ENCODE results near the gene PLVAP.

GRCh38 chr19:17353386-17353785, 23.8 kb downstream of the PLVAP start:
- no peak for TF ChIP-seq KLF1 (tag by site-specific recombination; IDR thresholded peaks at IDR 0.05)
- TF ChIP-seq RBAK (tag by site-specific recombination; IDR thresholded peaks at IDR 0.05): no peak
- no peak for TF ChIP-seq ZBTB21 (tag by site-specific recombination; IDR thresholded peaks at IDR 0.05)
- TF ChIP-seq CTCF (tag by site-specific recombination; IDR thresholded peaks at IDR 0.05): no peak
- no peak for TF ChIP-seq ZNF394 (tag by site-specific recombination; IDR thresholded peaks at IDR 0.05; ENCODE audit: borderline replicate concordance)

Measured in HEK293 (cell line).